Lower leg skin (tissue), 3 donors: Measurements from ENCODE around the gene ERMP1.
"Not testable (repeated sequence)": the region's sequence is repeated elsewhere in the genome, so short reads cannot be mapped to it uniquely, and the experiment has no call there.

ENCODE experiments used
- CTCF ChIP-seq, 3 donors: fragments of 450-650 bp; IDR thresholded peaks; one replicate each; pipeline ENCODE4 v1.5.1; 2016; ENCODE audit warnings: antibody characterized with exemption in 3 of 3, mild to moderate bottlenecking in 3 of 3, moderate library complexity in 2 of 3
- POLR2A ChIP-seq, 2 donors: fragments of 450-650 bp; IDR thresholded peaks; one replicate each; pipeline ENCODE4 v1.6.1; 2016 to 2017; ENCODE audit warnings: antibody characterized with exemption in 2 of 2, mild to moderate bottlenecking in 1 of 2, moderate library complexity in 1 of 2

DNA sequence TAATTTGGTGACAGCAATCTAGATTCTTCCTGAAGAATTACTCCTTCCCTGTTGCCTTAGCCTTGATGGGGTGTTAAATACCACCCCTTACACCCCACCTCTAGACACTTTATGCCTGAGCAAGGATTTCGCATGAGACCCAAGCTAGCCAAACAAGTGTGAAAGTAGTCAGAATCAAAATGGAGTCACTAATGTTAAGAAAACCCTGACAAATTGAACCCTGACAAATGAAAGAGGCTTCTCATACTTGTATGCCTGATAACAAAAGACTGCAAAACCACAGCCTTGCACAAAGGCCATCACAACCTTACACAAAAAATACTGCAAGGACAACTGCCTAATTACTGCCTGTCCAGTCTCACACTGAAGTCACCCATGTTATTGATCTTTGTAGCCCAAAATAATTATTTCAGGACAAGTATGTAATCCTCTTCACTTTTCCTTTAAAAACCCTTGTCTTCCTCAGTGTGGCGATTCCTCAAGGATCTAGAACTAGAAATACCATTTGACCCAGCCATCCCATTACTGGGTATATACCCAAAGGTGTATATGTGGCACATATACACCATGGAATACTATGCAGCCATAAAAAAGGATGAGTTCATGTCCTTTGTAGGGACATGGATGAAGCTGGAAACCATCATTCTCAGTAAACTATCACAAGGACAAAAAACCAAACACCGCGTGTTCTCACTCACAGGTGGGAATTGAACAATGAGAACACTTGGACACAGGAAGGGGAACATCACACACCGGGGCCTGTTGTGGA, 49.5 kb upstream of the ERMP1 start:
- TF ChIP-seq POLR2A, CTCF (IDR thresholded peaks at IDR 0.05): not testable (repeated sequence)
